ENCODE data around the gene KRTAP4-7. TPM values are rescaled to one million over a fixed set of nuclear protein-coding genes. Genes with fewer than 3 reads are reported as not detected.

The KRTAP4-7 gene
- total and polyA plus RNA-seq, 2 experiments from 2014 or later, result not detected

DNA sequence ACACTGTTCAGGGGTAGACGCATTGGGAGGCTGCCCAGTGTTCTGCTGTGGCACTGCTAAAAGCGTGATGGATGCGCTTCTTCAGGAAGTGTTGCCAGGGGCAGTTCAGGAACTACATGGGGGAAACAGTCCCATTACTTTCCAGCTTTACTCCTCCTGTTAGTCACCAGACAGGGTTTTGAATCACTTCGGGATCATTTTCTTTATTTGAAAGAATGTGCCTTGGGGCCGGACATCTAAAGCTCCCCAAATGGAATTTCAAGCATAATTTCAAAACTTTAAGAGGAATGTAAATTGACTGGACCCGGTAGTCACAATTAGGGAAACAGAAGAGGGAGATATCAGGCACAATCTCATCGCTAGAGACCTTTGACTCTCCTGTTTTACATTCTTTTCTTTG is 35.5 kb upstream of the KRTAP4-7 start:
- no peak for DNase-seq (ENCODE audit: low spot score)
- H2AFZ ChIP-seq, result no peak overlapping the region; the same call in 1 of the 2 replicates
- H3K36me3 ChIP-seq (ENCODE audit: insufficient read depth), result no peaks in the 10 kb centered on the region
- H3K27ac Mint-ChIP-seq, result no peak overlapping the region
- no peak overlapping the region for H3K27ac ChIP-seq (ENCODE audit: low read depth)
- TF ChIP-seq, protein P1, sequence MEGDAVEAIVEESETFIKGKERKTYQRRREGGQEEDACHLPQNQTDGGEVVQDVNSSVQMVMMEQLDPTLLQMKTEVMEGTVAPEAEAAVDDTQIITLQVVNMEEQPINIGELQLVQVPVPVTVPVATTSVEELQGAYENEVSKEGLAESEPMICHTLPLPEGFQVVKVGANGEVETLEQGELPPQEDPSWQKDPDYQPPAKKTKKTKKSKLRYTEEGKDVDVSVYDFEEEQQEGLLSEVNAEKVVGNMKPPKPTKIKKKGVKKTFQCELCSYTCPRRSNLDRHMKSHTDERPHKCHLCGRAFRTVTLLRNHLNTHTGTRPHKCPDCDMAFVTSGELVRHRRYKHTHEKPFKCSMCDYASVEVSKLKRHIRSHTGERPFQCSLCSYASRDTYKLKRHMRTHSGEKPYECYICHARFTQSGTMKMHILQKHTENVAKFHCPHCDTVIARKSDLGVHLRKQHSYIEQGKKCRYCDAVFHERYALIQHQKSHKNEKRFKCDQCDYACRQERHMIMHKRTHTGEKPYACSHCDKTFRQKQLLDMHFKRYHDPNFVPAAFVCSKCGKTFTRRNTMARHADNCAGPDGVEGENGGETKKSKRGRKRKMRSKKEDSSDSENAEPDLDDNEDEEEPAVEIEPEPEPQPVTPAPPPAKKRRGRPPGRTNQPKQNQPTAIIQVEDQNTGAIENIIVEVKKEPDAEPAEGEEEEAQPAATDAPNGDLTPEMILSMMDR (conservative IDR thresholded peaks at IDR 0.05; ENCODE audit: low read depth in 2 of 2), result no peak
- no peak for TF ChIP-seq ZNF114 (CRISPR knock-in tag; IDR thresholded peaks at IDR 0.05)
- TF ChIP-seq NANOG (IDR thresholded peaks at IDR 0.05; ENCODE audit: borderline replicate concordance), result no peak
- no peak for TF ChIP-seq ZNF331 (CRISPR knock-in tag; IDR thresholded peaks at IDR 0.05; ENCODE audit: low read depth)
- no peak for TF ChIP-seq ETS1 (IDR thresholded peaks at IDR 0.05)
- no peak for TF ChIP-seq POLR2AphosphoS5 (IDR thresholded peaks at IDR 0.05; ENCODE audit: low read depth)
- TF ChIP-seq STAT1 (IDR thresholded peaks at IDR 0.05; ENCODE audit: unreplicated experiment), result no peak
- TF ChIP-seq JUNB (IDR thresholded peaks at IDR 0.05; ENCODE audit: unreplicated experiment), result no peak
- TF ChIP-seq EZH2phosphoT487 (IDR thresholded peaks at IDR 0.05; ENCODE audit: unreplicated experiment), result no peak
- H3K79me2 ChIP-seq (replicated peaks; ENCODE audit: insufficient read depth), result no peaks in the 10 kb centered on the region
- H3K9me2 ChIP-seq (ENCODE audit: insufficient read depth), result no peaks in the 10 kb centered on the region
- peaks cover 8% of the 10 kb centered on the region for H3K4me1 ChIP-seq (ENCODE audit: insufficient read depth)
- no peak for ATAC-seq
- H3K9me3 Mint-ChIP-seq, result peaks cover 2% of the 10 kb centered on the region; the same call in 1 of the 3 replicates
- H3K36me3 Mint-ChIP-seq (ENCODE audit: low read depth), result 0 out of 3 replicates have a peak, but pooled peaks cover under 1% of the 10 kb centered on the region
- H4K20me1 ChIP-seq (replicated peaks; ENCODE audit: insufficient read depth), result no peaks in the 10 kb centered on the region
- no peak overlapping the region for H3K4me3 Mint-ChIP-seq
- no peaks in the 10 kb centered on the region for H3K27me3 ChIP-seq (ENCODE audit: insufficient read depth)
- H3K27me3 Mint-ChIP-seq (ENCODE audit: insufficient read depth, low read depth, poor library complexity), result peaks cover 2% of the 10 kb centered on the region
- H3K4me2 ChIP-seq, result no peak overlapping the region
- H3F3A ChIP-seq (replicated peaks; ENCODE audit: low read depth), result no peaks in the 10 kb centered on the region
- peaks cover 16% of the 10 kb centered on the region for H3K4me1 Mint-ChIP-seq
- H3K4me3 ChIP-seq, result no peak overlapping the region

GRCh38 chr17:41049110-41049509 is 34.8 kb upstream of the KRTAP4-7 start:
- H4K20me1 ChIP-seq (replicated peaks; ENCODE audit: insufficient read depth), result no peaks in the 10 kb centered on the region
- no peaks in the 10 kb centered on the region for H3K36me3 ChIP-seq (ENCODE audit: insufficient read depth)
- DNase-seq (ENCODE audit: low spot score) (no peak), ATAC-seq (no peak)
- no peak overlapping the region for H3K4me3 Mint-ChIP-seq
- peaks cover 8% of the 10 kb centered on the region for H3K4me1 ChIP-seq (ENCODE audit: insufficient read depth)
- no peaks in the 10 kb centered on the region for H3K9me2 ChIP-seq (ENCODE audit: insufficient read depth)
- H3K4me1 Mint-ChIP-seq, result peaks cover 16% of the 10 kb centered on the region
- peaks cover 5% of the 10 kb centered on the region; the same call in 1 of the 3 replicates for H3K9me3 Mint-ChIP-seq
- H3K4me3 ChIP-seq, result no peak overlapping the region
- H3K27me3 ChIP-seq (ENCODE audit: insufficient read depth), result no peaks in the 10 kb centered on the region
- peaks cover 2% of the 10 kb centered on the region for H3K27me3 Mint-ChIP-seq (ENCODE audit: insufficient read depth, low read depth, poor library complexity)
- no peak overlapping the region for H2AFZ ChIP-seq
- H3K36me3 Mint-ChIP-seq (ENCODE audit: low read depth), result 0 out of 3 replicates have a peak, but pooled peaks cover 3% of the 10 kb centered on the region
- H3K79me2 ChIP-seq (replicated peaks; ENCODE audit: insufficient read depth), result no peaks in the 10 kb centered on the region
- no peak overlapping the region for H3K27ac ChIP-seq (ENCODE audit: low read depth)
- no peak overlapping the region for H3K4me2 ChIP-seq
- H3F3A ChIP-seq (replicated peaks; ENCODE audit: low read depth), result no peaks in the 10 kb centered on the region
- no peak overlapping the region for H3K27ac Mint-ChIP-seq
- TF ChIP-seq STAT1 (IDR thresholded peaks at IDR 0.05; ENCODE audit: unreplicated experiment), result no peak
- TF ChIP-seq POLR2AphosphoS5 (IDR thresholded peaks at IDR 0.05; ENCODE audit: low read depth), result no peak
- no peak for TF ChIP-seq EZH2 (IDR thresholded peaks at IDR 0.05; ENCODE audit: low read depth, unreplicated experiment)
- no peak for TF ChIP-seq REST (IDR thresholded peaks at IDR 0.05; ENCODE audit: unreplicated experiment)

Measured in GM23338 (cell line).